ENCODE data around the gene EPB41L2. TPM values are rescaled to one million over a fixed set of nuclear protein-coding genes. Genes with fewer than 3 reads are reported as not detected.

EPB41L2 gene
- total RNA-seq, 1 donor from 2014 or later = 136 TPM

GRCh38 chr6:130973521-130974277 lies 89.3 kb downstream of the EPB41L2 start:
- no peak for FAIRE-seq
- Histone ChIP-seq H3K4me3 (ENCODE audit: insufficient read depth, low read depth, low read length) (no peak overlapping the region), H3K27me3 (ENCODE audit: insufficient read depth, low read length) (no peaks in the 10 kb centered on the region), H3K27ac (ENCODE audit: low read depth, low read length) (no peak overlapping the region), H3K4me2 (ENCODE audit: low read length) (no peak overlapping the region), H3K9ac (ENCODE audit: low read length) (no peak overlapping the region), H3K36me3 (ENCODE audit: insufficient read depth, low read length) (no peaks in the 10 kb centered on the region), H3K9me3 (ENCODE audit: insufficient read depth, low read depth, low read length) (no peaks in the 10 kb centered on the region), H3K79me2 (ENCODE audit: insufficient read depth, low read length) (peaks cover 29% of the 10 kb centered on the region), H3K4me1 (ENCODE audit: insufficient read depth, low read length) (no peaks in the 10 kb centered on the region), H2AFZ (ENCODE audit: low read depth, low read length) (no peak overlapping the region), H4K20me1 (ENCODE audit: insufficient read depth, low read length) (peaks cover 6% of the 10 kb centered on the region)
- Mint-ChIP-seq H3K36me3 (ENCODE audit: low read depth, unreplicated experiment) (peaks cover under 1% of the 10 kb centered on the region), H3K9me3 (ENCODE audit: unreplicated experiment) (no peaks in the 10 kb centered on the region), H3K4me1 (ENCODE audit: low read depth, unreplicated experiment) (peaks cover 36% of the 10 kb centered on the region), H3K27ac (ENCODE audit: unreplicated experiment) (no peak overlapping the region), H3K27me3 (ENCODE audit: low read depth, unreplicated experiment) (no peaks in the 10 kb centered on the region), H3K4me3 (ENCODE audit: unreplicated experiment) (no peak overlapping the region)
- DNase-seq (ENCODE audit: low read depth) = no peak
- TF ChIP-seq EZH2 (IDR thresholded peaks at IDR 0.05; ENCODE audit: insufficient read depth, low read length) = no peak
- no peak for TF ChIP-seq CTCF (IDR thresholded peaks at IDR 0.05; ENCODE audit: insufficient read depth, low read depth, low read length)

- Histone ChIP-seq H3K9me3 (ENCODE audit: insufficient read depth, low read depth, low read length) (no peaks in the 10 kb centered on the region), H3K36me3 (ENCODE audit: insufficient read depth, low read length) (no peaks in the 10 kb centered on the region), H3K4me2 (ENCODE audit: low read length) (no peak overlapping the region), H3K27ac (ENCODE audit: low read depth, low read length) (no peak overlapping the region), H2AFZ (ENCODE audit: low read depth, low read length) (no peak overlapping the region), H3K27me3 (ENCODE audit: insufficient read depth, low read length) (no peaks in the 10 kb centered on the region), H3K4me3 (ENCODE audit: insufficient read depth, low read depth, low read length) (no peak overlapping the region), H3K4me1 (ENCODE audit: insufficient read depth, low read length) (peaks cover 15% of the 10 kb centered on the region), H4K20me1 (ENCODE audit: insufficient read depth, low read length) (peaks cover 6% of the 10 kb centered on the region), H3K79me2 (ENCODE audit: insufficient read depth, low read length) (peaks cover 37% of the 10 kb centered on the region), H3K9ac (ENCODE audit: low read length) (no peak overlapping the region)
- H3K27ac Mint-ChIP-seq (ENCODE audit: unreplicated experiment) = no peak overlapping the region
- H3K4me3 Mint-ChIP-seq (ENCODE audit: unreplicated experiment) = no peak overlapping the region
- no peaks in the 10 kb centered on the region for H3K36me3 Mint-ChIP-seq (ENCODE audit: low read depth, unreplicated experiment)
- DNase-seq (ENCODE audit: low read depth) (no peak), FAIRE-seq (no peak)
- H3K4me1 Mint-ChIP-seq (ENCODE audit: low read depth, unreplicated experiment) = peaks cover 51% of the 10 kb centered on the region
- H3K9me3 Mint-ChIP-seq (ENCODE audit: unreplicated experiment) = no peaks in the 10 kb centered on the region
- H3K27me3 Mint-ChIP-seq (ENCODE audit: low read depth, unreplicated experiment) = no peaks in the 10 kb centered on the region
- TF ChIP-seq EZH2 (IDR thresholded peaks at IDR 0.05; ENCODE audit: insufficient read depth, low read length) (no peak), CTCF (IDR thresholded peaks at IDR 0.05; ENCODE audit: insufficient read depth, low read depth, low read length) (no peak)
These were observed 91.5 kb downstream of the EPB41L2 start for GRCh38 chr6:130971504-130971903.

- peaks cover 6% of the 10 kb centered on the region for H4K20me1 ChIP-seq (ENCODE audit: insufficient read depth, low read length)
- FAIRE-seq = no peak
- Mint-ChIP-seq H3K27me3 (ENCODE audit: low read depth, unreplicated experiment) (no peaks in the 10 kb centered on the region), H3K4me1 (ENCODE audit: low read depth, unreplicated experiment) (peaks cover 52% of the 10 kb centered on the region), H3K27ac (ENCODE audit: unreplicated experiment) (peak overlapping the region; percentile 29), H3K9me3 (ENCODE audit: unreplicated experiment) (peaks cover 2% of the 10 kb centered on the region), H3K4me3 (ENCODE audit: unreplicated experiment) (no peak overlapping the region), H3K36me3 (ENCODE audit: low read depth, unreplicated experiment) (no peaks in the 10 kb centered on the region)
- no peaks in the 10 kb centered on the region for H3K36me3 ChIP-seq (ENCODE audit: insufficient read depth, low read length)
- peaks cover 42% of the 10 kb centered on the region for H3K79me2 ChIP-seq (ENCODE audit: insufficient read depth, low read length)
- no peak for DNase-seq (ENCODE audit: low read depth)
- no peaks in the 10 kb centered on the region for H3K27me3 ChIP-seq (ENCODE audit: insufficient read depth, low read length)
- no peak overlapping the region for H2AFZ ChIP-seq (ENCODE audit: low read depth, low read length)
- no peaks in the 10 kb centered on the region for H3K9me3 ChIP-seq (ENCODE audit: insufficient read depth, low read depth, low read length)
- no peak for TF ChIP-seq EZH2 (IDR thresholded peaks at IDR 0.05; ENCODE audit: insufficient read depth, low read length)
- no peak for TF ChIP-seq CTCF (IDR thresholded peaks at IDR 0.05; ENCODE audit: insufficient read depth, low read depth, low read length)
- H3K27ac ChIP-seq (ENCODE audit: low read depth, low read length) = no peak overlapping the region
- H3K4me3 ChIP-seq (ENCODE audit: insufficient read depth, low read depth, low read length) = no peak overlapping the region
- H3K9ac ChIP-seq (ENCODE audit: low read length) = no peak overlapping the region
- H3K4me1 ChIP-seq (ENCODE audit: insufficient read depth, low read length) = peaks cover 15% of the 10 kb centered on the region
- no peak overlapping the region for H3K4me2 ChIP-seq (ENCODE audit: low read length)
These were observed 92.1 kb downstream of the EPB41L2 start for GRCh38 chr6:130970839-130971410.
